GM13977 (cell line): ENCODE measurements around the gene TMEM147.

Experiments used
- DNase-seq: peaks from one replicate; pipeline ENCODE4 v3.0.0; 2012; ENCODE audit warnings: low spot score
- CTCF ChIP-seq: IDR thresholded peaks from 2 replicates; pipeline ENCODE4 v1.5.1; 2012; ENCODE audit warnings: mild to moderate bottlenecking, control low read depth; ENCODE audit not compliant: insufficient read depth; ENCODE audit errors: extremely low read depth, missing control alignments
- in situ Hi-C: fragments of 300-500 bp; cut with MboI; formaldehyde crosslinking; loops from one replicate; pipeline ENCODE4 v1.12.0; 2022; ENCODE audit warnings: low sequenced_read_pairs, low pct_unique_long_range_greater_than_20kb, mixed read lengths, inconsistent platforms; ENCODE audit not compliant: unreplicated experiment

TMEM147 gene

GRCh38 chr19:35525873-35526272, 19.6 kb upstream of the TMEM147 start:
- in situ Hi-C loops = no loop called here
- no peak for TF ChIP-seq CTCF
- DNase-seq = no peak

- no peak for DNase-seq
- in situ Hi-C loops = no loop called here
- no peak for TF ChIP-seq CTCF
Measured at GRCh38 chr19:35528218-35529038, 17.0 kb upstream of the TMEM147 start, which contains the start of gene SBSN. SBSN (minus strand) TSS chr19:35528311; CDS start chr19:35528281, 30 bp downstream.

DNA sequence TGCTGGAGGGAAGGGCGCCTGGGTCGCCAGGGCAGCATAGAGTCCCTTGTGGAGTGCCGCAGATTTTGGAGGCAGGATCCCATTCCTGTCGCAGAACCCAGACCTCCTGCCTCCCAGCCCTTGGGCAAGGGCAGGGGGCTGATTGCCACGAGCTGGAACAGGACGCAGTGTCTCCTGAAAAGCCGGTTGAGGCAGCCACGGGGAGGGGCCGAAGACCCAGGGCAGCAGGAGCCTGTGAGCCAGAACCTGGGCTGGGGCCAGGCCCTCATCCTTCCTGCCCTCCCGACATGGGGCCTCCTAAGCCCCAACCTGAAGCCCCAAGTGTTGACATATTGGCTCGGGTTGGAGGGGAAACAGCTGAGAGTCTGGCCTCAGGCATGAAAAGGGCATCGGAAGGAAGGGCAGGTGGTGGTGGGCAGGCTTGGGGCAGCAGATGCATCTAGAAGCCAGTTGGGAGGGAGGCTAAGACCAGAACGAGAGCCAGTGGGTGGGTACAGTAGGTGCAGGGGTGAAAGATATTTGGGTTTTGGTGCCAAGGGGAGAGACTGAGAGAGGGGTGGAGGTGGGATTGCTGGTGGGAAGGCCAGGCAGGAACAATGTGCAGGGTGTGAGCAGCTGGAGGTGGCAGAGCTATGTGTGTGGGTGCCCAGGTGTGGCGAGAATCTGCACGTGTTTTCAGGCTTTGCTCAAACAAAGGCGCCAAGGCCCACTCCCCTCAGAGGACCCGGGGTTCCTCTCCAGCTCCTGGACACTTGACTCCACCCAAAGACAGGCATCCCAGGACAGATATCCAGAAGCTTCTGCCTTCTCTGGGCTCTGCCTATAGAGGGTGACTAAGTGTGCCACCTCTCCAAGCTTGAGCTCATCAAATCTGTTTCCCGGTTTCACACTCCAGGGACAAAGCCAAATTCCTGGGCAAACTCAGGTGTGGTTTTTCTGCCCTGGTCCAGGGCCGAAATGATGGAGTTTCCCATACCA, 15.9 kb upstream of the TMEM147 start:
- in situ Hi-C loops = no loop called here
- no peak for DNase-seq
- no peak for TF ChIP-seq CTCF

GRCh38 chr19:35531291-35531690, 14.1 kb upstream of the TMEM147 start:
- in situ Hi-C loops = no loop called here
- no peak for TF ChIP-seq CTCF
- DNase-seq = no peak

DNA sequence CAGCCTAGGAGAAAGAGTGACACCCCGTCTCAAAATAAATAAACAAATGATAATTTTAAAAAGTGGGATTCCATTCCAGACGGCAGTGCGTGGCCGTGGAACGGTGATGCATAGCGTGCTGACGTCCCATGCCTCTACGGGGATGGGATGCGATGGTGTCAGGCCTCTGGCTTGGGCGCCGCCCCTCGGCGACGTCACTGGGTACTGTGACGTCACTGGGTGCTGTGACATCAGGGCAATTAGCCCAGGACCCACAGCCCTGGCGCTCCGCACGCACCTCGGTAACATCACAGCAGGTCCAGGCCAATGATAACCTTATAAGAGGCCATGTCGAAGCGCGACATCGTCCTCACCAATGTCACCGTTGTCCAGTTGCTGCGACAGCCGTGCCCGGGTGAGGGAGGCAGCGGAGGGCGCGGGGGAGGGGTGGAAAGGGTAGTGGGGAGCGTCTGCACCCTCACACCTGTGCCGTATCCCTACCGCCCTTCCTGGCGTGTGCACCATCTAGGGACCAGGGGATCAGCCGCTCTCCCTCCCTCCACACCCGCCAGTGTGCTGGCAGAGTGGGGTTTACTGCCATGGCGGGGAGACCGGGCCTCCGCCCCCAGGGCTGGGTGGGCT, 12.1 kb upstream of the TMEM147 start, which contains the start of gene GAPDHS:
GAPDHS (plus strand) TSS at position 256 of the 621 bp plus-strand sequence; CDS start at position 328, 72 bp downstream.
- TF ChIP-seq CTCF = no peak
- in situ Hi-C loops = no loop called here
- DNase-seq = no peak

- DNase-seq = no peak
- no peak for TF ChIP-seq CTCF
- in situ Hi-C loops = no loop called here
Measured at GRCh38 chr19:35533822-35534392, 11.5 kb upstream of the TMEM147 start.
